Smooth muscle cell (in vitro differentiated cells): ENCODE data around the gene NBEA. TPM values are rescaled to one million over a fixed set of nuclear protein-coding genes. Genes with fewer than 3 reads are reported as not detected.
"Not testable (repeated sequence)": the region's sequence is repeated elsewhere in the genome, so short reads cannot be mapped to it uniquely, and the experiment has no call there.

Experiments
- DNase-seq: peaks from one replicate; lab custom pipeline; 2025; ENCODE audit not compliant: unreplicated experiment; lab: John Stamatoyannopoulos, UW
- H2AFZ ChIP-seq: fragments of 200-600 bp; sonication (generic); 2 replicates; pipeline ENCODE4 v1.6.0; 2016; ENCODE audit warnings: antibody characterized with exemption, low read depth, mild to moderate bottlenecking
- H3F3A ChIP-seq: fragments of 200-600 bp; sonication (generic); 2 replicates; pipeline ENCODE4 v1.6.0; 2017; ENCODE audit warnings: antibody characterized with exemption, low read depth
- H3K27ac ChIP-seq: fragments of 200-600 bp; sonication (generic); 2 replicates; pipeline ENCODE4 v1.5.1; 2016; ENCODE audit warnings: low read depth, mild to moderate bottlenecking
- H3K27me3 ChIP-seq: fragments of 200-600 bp; sonication (generic); 2 replicates; pipeline ENCODE4 v1.6.1; 2016; ENCODE audit warnings: low read depth, mild to moderate bottlenecking
- H3K36me3 ChIP-seq: fragments of 200-600 bp; sonication (generic); 2 replicates; pipeline ENCODE4 v1.5.1; 2016; ENCODE audit warnings: low read depth
- H3K4me1 ChIP-seq: fragments of 200-600 bp; sonication (generic); 2 replicates; pipeline ENCODE4 v1.5.1; 2016; ENCODE audit warnings: low read depth
- H3K4me2 ChIP-seq: fragments of 200-600 bp; sonication (generic); 2 replicates; pipeline ENCODE4 v1.6.0; 2016; ENCODE audit warnings: mild to moderate bottlenecking
- H3K4me3 ChIP-seq: fragments of 200-600 bp; sonication (generic); 2 replicates; pipeline ENCODE4 v1.5.1; 2016; ENCODE audit warnings: mild to moderate bottlenecking
- H3K79me2 ChIP-seq: fragments of 200-600 bp; sonication (generic); 2 replicates; pipeline ENCODE4 v1.6.0; 2016; ENCODE audit warnings: low read depth, mild to moderate bottlenecking
- H3K9ac ChIP-seq: fragments of 200-600 bp; sonication (generic); 2 replicates; pipeline ENCODE4 v1.6.0; 2016; ENCODE audit warnings: low read depth
- H3K9me3 ChIP-seq: fragments of 200-600 bp; sonication (generic); replicated peaks from 2 replicates; pipeline ENCODE4 v1.5.1; 2016; ENCODE audit warnings: low read depth
- H4K20me1 ChIP-seq: fragments of 200-600 bp; sonication (generic); 2 replicates; pipeline ENCODE4 v1.6.0; 2016; ENCODE audit warnings: low read depth
- CTCF ChIP-seq: fragments of 200-600 bp; sonication (generic); IDR thresholded peaks from 2 replicates; pipeline ENCODE4 v1.5.1; 2017; ENCODE audit warnings: borderline replicate concordance, mild to moderate bottlenecking, antibody characterized with exemption; ENCODE audit not compliant: insufficient read depth, poor library complexity, severe bottlenecking
- WGBS: methylation state at CpG from one replicate; pipeline ENCODE4 v1.1.7; 2016; ENCODE audit warnings: low lambda C conversion rate; 5-methylcytosine and 5-hydroxymethylcytosine counted together
- polyA plus RNA-seq: library from polyadenylated mRNA; unstranded; fragments of >200 nt; fragmentation: Nextera tagmentation; extraction: Ambion mirVana; gene quantifications from 2 replicates; pipeline ENCODE4 v1.2.1, GENCODE V29; 2016
- total RNA-seq: library from RNA; depleted of rRNA; stranded (reverse); fragments of >200 nt; gene quantifications from 2 replicates; pipeline ENCODE4 v1.2.3, GENCODE V29; 2014

Gene NBEA
- total and polyA plus RNA-seq, 2 experiments from 2014 or later: 3.6 to 11.7 TPM

GRCh38 chr13:34959489-34959888, 17.4 kb downstream of the NBEA start:
- Histone ChIP-seq H3K27ac (no peak overlapping the region), H3K9me3 (no peaks in the 10 kb centered on the region), H3K4me1 (no peaks in the 10 kb centered on the region), H3K36me3 (no peaks in the 10 kb centered on the region), H4K20me1 (no peaks in the 10 kb centered on the region), H2AFZ (no peak overlapping the region), H3K4me3 (no peak overlapping the region), H3K79me2 (no peaks in the 10 kb centered on the region), H3K9ac (no peak overlapping the region), H3K4me2 (no peak overlapping the region), H3F3A (no peaks in the 10 kb centered on the region), H3K27me3 (no peaks in the 10 kb centered on the region)
- no peak for DNase-seq
- WGBS: 97% methylated on average over 1 of the region's 1 CpG
- no peak for TF ChIP-seq CTCF

GRCh38 chr13:34964558-34964957, 22.5 kb downstream of the NBEA start:
- Histone ChIP-seq H3K27ac (no peak overlapping the region), H4K20me1 (no peaks in the 10 kb centered on the region), H2AFZ (no peak overlapping the region), H3K36me3 (no peaks in the 10 kb centered on the region), H3K4me2 (no peak overlapping the region), H3F3A (no peaks in the 10 kb centered on the region), H3K9me3 (no peaks in the 10 kb centered on the region), H3K9ac (no peak overlapping the region), H3K4me3 (no peak overlapping the region), H3K4me1 (no peaks in the 10 kb centered on the region), H3K27me3 (no peaks in the 10 kb centered on the region), H3K79me2 (no peaks in the 10 kb centered on the region)
- WGBS: 87% methylated on average over 4 of the region's 4 CpGs
- no peak for TF ChIP-seq CTCF
- no peak for DNase-seq

GRCh38 chr13:34967851-34968562, 25.9 kb downstream of the NBEA start:
- H3K27me3 ChIP-seq: no peaks in the 10 kb centered on the region
- DNase-seq: no peak
- no peaks in the 10 kb centered on the region for H3F3A ChIP-seq
- no peaks in the 10 kb centered on the region for H3K9me3 ChIP-seq
- H3K4me2 ChIP-seq: peak overlapping the region; percentile 26
- H2AFZ ChIP-seq: no peak overlapping the region
- no peak overlapping the region for H3K4me3 ChIP-seq
- H4K20me1 ChIP-seq: no peaks in the 10 kb centered on the region
- no peak for TF ChIP-seq CTCF
- H3K36me3 ChIP-seq: no peaks in the 10 kb centered on the region
- no peak overlapping the region for H3K27ac ChIP-seq
- no peak overlapping the region for H3K9ac ChIP-seq
- no peaks in the 10 kb centered on the region for H3K79me2 ChIP-seq
- no peaks in the 10 kb centered on the region for H3K4me1 ChIP-seq
- WGBS: 77% methylated on average over 3 of the region's 3 CpGs

GRCh38 chr13:34969539-34969938, 27.5 kb downstream of the NBEA start:
- H3F3A ChIP-seq, H3K9me3 ChIP-seq, H3K4me3 ChIP-seq, H2AFZ ChIP-seq, H3K27me3 ChIP-seq, H3K27ac ChIP-seq, H4K20me1 ChIP-seq, H3K36me3 ChIP-seq, H3K4me2 ChIP-seq, H3K4me1 ChIP-seq, H3K79me2 ChIP-seq, DNase-seq, H3K9ac ChIP-seq: not testable (repeated sequence)
- 89% methylated on average over 2 of the region's 2 CpGs for whole genome bisulfite sequencing
